ENCODE results near the gene ADGRV1.
"Not testable (repeated sequence)": the region's sequence is repeated elsewhere in the genome, so short reads cannot be mapped to it uniquely, and the experiment has no call there.

Gene ADGRV1

DNA sequence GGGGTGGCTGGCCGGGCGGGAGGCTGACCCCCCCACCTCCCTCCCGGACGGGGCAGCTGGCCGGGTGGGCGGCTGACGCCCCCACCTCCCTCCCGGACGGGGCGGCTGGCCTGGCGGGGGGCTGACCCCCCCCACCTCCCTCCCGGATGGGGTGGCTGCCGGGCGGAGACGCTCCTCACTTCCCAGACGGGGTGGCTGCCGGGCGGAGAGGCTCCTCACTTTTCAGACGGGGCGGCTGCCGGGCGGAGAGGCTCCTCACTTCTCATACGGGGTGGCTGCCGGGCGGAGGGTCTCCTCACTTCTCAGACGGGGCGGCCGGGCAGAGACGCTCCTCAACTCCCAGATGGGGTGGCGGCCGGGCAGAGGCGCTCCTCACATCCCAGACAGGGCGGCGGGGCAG, 37.2 kb downstream of the ADGRV1 start:
- DNase-seq = not testable (repeated sequence)

DNA sequence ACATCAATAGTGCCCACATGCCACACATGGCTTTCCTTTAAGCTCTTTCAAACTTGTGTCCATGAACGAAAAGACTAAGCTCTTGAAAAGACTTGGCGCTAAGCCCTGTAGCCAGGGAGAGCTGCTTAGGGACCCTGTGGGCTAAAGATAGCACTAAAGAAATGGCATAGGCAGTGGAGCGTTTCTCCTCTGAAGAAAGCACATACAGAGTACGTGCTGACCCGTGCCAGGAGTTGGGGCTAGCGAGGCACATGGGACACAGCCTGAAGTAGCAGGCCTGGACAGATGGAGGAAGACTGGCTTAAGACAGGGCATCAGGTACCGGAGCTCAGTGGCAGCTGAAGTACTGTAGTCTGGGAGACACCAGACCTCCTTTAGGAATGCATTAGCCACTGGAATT, 39.7 kb downstream of the ADGRV1 start:
- DNase-seq = no peak

DNA sequence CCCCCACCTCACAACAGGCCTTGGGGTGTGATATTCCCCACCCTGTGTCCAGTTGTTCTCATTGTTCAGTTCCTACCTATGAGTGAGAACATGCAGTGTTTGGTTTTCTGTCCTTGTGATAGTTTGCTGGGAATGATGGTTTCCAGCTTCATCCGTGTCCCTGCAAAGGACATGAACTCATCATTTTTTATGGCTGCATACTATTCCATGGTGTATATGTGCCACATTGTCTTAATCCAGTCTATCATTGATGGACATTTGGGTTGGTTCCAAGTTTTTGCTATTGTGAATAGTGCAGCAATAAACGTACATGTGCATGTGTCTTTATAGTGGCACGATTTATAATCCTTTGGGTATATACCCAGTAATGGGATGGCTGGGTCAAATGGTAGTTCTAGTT, 41.7 kb downstream of the ADGRV1 start:
- DNase-seq = not testable (repeated sequence)

DNA sequence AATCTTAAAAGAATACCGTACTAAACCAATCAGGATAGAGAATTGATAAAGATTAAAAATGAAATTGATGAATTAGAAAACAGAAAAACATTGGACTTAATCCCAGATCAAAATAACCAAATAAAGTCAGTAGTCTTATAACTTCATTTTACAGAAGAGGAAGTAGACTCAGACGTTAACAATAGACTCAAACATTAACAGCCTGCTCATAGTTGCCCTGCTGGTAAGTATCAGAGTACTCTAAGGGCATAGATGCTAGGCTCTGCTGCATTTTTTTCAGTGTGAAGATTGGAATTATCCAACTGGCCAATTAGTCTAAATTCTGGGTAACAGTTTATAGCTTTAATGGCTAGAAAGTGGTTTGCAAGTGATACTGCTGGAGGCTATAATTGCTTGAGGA, 42.9 kb downstream of the ADGRV1 start:
- no peak for DNase-seq

DNA sequence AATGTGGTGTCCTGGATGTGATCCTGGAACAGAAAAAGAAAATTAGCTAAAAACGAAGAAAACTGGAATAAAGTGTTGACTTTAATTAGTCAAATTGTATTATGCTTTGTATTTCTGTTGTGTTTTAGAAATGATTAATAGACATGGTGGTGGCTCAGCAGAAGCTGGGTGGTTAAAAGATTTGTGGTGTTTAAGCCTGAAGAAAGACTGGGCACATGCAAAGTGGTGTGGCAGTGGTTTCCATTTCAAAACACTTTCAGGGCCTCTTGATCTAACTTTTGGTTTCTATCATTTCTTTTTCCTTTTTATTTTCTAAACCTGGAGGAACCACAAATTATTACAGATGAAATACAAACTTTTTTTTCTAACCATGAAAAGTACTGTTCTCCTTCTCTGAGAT, 44.1 kb downstream of the ADGRV1 start:
- DNase-seq = no peak

DNA sequence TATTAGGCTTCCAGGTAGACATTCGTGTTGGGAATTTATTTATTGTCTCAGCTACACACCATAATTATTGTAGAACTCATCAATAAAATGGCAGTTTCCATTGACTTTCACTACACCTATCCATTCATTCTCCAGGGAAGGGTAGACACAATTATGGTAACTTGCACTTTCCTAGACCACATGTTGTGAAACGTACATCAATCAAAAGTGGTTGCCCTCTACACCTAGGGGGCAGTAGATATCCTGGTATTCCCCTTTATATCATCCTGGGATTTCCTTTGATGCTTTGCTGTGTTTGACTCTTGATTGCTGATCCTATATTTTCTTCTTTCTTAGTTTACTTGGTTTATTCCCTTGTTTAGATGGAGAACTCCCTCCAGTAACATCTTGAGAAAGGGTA, 47.9 kb downstream of the ADGRV1 start:
- DNase-seq = no peak

DNA sequence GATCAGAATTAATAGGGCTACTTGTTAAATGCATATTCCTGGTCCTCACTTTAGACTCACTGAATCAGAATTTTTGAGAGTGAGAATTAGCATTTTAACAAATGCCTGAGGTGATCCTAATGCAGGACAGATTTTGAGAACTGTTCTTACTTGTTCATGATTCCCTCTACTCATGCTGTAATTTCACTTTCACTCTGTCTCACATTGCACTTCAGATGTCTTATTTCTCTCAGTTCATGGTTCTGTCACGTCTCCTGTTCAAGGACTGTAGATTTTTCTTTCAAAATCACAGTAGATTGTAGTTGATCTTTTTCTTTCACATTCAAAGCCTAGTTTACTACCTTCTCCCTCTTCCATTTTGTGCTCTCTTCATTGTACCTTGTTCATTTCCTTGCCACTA, 54.3 kb downstream of the ADGRV1 start:
- DNase-seq = no peak

DNA sequence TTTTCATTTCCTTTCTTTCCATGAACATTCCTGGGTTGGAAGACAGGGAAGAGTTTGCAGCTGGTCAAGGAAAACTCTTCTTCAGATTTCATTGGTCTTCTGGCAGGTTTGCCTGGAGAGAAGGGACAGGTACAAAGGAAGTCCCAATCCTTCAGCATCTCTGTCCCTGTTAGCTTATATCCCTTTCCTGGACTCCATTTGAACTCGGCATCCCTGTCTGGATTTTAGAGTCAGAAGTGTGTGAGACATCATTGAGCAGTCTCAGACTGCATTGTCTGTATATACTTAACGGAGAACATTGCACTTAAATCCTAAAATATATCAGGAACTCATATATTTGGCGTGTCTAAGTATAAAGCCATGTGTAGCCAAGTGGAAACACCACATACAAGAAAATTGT, 54.9 kb downstream of the ADGRV1 start:
- no peak for DNase-seq

DNA sequence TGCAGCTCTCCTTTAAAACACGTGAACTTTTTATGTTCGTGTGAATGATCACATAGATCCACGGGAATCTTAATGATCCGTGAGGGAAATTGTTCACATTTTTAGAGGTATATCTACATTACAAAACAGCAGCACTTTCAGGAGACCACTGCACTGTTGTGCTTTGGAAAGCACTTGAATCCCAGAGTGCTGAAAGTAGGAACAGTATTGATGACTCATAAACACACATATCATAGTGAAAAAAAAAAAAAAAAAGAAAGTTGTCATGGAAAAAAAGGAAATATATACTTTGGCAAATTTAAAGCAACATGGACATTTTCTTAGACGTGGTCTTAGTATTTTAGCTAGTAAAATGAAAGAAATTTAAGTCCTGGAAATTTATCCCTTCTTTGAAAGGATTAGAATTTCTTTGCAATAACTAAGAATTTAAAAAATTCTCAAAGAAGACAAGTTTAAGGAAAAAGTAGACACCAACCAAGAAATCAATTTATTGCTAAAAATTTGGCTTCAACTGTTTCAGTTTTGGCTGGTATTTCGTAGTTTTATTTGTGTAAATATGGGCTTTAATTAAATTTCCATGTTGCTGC, 55.4 kb downstream of the ADGRV1 start:
- DNase-seq = no peak

DNA sequence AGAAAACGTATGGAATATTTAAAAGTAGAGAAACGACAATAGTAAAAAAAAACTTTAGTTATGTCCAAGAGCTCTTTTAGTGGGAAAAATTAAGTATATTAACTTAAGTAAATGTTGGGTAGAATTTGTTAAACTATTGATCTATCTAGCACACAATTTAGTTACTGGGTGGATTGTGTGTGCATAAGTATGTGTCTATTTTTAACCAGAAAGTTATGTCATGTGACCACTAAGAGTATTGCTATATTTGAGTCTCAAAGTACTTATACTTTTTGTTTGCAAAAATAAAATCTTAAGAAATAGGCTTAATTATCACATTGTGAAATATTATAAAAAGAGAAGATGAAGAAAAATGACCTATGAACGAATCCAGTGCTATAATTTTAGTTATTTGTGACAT, 56.8 kb downstream of the ADGRV1 start:
- no peak for DNase-seq

DNA sequence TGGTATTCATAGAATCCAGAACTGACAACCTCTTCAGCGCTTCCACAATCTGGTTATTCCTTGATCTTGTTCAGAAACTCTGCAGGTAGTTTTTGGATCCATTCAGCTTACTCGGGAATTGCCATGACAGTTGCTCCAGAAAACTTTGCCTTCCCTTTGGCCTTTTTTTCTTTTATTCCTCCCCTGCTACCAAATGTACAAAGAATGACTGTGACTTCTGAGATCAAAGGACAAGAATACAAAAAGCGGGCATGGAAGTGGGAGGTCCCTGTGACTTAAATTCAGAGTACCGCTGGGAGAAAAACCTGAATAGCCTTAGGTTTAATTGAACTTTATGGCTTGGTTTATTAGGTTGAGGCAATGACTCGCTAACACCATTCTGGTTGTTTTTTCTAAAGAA, 59.5 kb downstream of the ADGRV1 start:
- DNase-seq = no peak

DNA sequence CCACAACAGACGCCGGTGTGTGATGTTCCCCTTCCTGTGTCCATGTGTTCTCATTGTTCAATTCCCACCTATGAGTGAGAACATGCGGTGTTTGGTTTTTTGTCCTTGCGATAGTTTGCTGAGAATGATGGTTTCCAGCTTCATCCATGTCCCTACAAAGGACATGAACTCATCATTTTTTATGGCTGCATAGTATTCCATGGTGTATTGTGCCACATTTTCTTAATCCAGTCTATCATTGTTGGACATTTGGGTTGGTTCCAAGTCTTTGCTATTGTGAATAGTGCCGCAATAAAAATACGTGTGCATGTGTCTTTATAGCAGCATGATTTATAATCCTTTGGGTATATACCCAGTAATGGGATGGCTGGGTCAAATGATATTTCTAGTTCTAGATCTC, 61.2 kb downstream of the ADGRV1 start:
- DNase-seq = not testable (repeated sequence)

DNA sequence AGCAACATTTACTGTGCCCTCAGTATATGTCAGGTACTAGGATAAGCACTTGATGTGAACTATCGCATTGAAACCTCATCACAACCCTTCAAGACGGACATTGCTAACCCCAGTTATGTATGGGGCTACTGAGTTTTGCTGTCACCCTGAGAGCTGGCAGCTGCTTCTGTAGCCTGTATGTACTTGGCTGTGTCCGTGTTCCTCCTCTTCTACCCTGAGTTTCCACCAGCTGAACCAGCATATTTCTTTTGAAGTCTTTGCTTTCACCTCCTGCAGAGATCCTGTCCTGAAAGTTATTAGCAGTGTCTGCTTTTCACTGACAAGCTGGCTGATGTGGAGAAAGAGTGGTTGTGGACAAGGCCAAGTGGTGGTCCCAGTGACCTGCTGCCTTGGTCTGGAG, 63.3 kb downstream of the ADGRV1 start:
- DNase-seq = no peak

DNA sequence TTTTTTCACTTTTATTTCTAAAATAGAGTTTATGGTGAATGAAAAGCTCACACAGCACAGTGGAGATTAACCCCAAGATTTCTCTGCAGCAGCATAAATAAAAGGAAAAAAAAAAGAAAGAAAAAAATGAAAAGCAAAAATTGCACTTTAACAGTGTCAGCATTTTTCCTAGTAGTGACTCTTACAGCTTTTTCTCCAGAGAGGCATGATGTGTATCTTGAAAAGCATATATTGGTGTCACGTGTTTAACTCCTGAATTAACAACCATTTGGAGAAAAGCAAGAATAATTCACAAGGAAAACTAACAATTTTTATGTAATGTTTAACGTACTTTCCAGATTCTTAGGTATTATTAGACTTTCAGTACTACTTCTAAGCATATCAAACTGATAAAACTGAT, 67.9 kb downstream of the ADGRV1 start:
- no peak for DNase-seq

DNA sequence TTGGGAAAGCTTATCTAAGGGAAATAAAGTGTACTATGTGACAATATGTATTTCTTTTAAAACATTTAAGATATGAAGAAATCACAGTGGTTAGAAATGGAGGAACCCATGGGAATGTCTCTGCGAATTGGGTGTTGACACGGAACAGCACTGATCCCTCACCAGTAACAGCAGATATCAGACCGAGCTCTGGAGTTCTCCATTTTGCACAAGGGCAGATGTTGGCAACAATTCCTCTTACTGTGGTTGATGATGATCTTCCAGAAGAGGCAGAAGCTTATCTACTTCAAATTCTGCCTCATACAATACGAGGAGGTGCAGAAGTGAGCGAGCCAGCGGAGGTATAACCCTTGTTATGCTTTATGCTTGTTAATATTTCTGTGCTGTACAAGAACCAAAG, 69.9 kb downstream of the ADGRV1 start:
- no peak for DNase-seq

DNA sequence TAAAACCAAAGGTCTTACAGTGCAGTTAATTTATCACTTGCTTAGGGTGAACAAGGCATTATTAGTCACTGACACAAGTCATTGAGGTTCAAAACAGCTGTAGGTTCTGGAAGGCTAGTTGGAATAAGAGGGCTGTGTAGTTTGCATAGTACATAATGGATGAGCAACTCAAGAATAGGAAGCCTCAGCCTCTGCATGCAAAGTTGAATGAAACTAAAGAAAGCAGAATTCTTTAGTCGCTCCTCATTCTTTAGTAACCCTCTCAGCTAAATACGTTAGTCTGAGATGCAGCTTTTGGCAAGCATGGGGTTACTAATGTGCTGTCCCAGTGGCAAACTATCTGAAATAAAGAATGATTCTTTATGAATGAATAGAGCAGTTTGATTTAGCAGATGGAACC, 74.2 kb downstream of the ADGRV1 start:
- no peak for DNase-seq

DNA sequence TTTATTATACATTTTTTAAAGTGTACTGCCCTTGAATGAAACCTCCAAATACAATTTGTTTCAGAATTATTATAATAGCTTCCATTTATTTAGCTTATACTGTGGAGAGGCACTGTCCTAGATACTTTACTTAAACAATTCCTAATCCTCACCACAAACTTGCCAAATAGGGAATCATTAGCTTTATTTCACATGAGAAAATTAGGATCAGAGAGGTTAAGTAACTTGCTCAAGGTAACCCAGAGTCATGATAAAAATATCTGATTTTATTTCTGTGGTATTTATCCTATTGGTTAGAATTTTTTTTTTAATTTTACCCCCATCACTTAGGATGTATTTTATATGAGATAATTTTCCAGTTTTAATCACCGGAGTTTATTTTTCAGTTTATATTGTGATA, 78.4 kb downstream of the ADGRV1 start:
- no peak for DNase-seq

DNA sequence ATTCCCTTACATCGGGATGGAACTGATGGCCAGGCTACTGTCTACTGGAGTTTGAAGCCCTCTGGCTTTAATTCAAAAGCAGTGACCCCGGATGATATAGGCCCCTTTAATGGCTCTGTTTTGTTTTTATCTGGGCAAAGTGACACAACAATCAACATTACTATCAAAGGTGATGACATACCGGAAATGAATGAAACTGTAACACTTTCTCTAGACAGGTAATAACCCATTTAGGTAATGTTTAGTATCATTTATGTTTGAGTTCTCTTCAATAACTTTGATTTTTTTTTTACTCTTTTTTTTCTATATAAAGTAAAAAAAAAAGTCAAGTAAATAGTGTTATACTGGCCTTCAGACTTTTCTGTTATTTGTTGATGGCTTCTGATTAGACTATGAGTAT, 79.1 kb downstream of the ADGRV1 start:
- no peak for DNase-seq

DNA sequence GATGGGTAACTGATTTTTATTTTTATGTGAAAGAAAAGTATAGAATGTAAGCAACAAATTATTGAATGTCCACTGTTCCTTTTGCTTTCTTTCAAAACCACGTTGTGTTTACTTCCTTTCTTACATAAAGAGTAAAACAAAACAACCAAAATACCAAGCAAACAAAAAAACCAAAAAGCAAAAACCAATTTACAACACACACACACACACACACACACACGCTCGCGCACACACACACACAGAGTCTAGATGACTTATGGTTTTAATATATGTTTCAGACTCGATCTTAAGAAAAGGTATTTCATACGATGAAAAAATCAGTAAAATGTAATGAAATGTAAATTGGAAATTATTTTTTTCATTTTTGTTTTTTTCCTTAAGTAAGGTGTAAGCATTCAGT, 80.3 kb downstream of the ADGRV1 start:
- DNase-seq = no peak

DNA sequence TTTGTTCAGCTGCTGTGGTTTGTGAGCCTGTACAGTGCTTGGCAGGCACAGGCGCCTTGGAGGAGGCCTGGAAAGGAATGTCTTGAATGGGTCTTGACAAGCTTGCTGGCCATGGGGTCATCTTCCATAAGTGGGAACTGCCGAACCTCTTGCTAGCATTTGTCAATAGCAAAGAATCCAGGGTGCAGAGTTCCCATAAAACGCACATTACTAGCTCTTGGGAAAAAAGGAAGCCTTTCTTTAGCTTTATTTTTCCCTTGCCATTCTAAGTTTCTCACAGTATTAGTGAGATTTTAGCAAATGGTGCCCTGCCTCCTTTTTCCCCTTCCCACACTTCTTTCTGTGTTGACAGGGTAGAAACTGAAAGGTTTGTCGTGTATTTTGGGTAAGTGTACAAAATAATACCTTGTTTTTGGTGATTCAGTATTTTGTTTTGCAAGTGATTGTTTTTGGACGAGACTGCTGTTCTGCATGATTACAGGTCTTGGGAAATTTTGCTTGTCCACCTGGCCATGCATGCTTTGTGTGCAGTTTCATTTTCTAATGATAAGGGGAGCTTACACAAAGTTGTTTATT, 82.0 kb downstream of the ADGRV1 start:
- no peak for DNase-seq

DNA sequence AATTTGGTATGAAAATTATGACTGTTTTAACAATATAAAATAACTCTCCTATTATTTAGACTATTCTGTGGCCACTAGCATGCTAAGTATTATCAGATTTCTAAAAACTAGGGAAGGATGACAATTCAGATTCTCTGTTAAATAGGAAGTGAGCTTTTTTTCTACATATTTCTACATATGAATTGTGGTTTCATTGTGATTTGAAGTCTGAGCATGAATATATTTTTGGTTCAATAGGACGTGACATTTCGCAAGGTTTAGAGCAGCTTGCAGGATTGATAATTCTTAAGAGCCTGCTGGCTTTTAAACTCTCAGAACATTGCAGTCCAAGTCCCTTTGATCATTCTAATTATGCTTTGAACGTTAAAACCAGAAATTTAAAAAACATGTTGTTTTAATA, 82.9 kb downstream of the ADGRV1 start:
- DNase-seq = no peak

DNA sequence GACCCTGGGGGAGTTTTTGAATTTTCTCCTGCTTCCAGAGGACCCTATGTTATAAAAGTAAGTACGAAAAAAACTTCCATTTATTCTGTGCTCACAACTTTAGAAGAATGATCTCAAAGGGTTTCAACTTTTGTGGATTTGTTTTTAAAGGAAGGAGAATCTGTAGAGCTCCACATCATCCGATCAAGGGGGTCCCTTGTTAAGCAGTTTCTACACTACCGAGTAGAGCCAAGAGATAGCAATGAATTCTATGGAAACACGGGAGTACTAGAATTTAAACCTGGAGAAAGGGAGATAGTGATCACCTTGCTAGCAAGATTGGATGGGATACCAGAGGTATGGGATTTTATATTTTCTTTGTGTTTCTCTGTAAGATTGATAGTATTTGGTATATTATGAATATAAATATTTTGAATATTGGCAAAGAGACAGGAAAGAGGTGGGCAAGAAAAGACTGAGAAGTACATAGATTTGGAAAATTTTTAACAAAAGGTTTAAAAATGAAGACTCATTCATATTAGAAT, 84.2 kb downstream of the ADGRV1 start:
- DNase-seq = no peak

DNA sequence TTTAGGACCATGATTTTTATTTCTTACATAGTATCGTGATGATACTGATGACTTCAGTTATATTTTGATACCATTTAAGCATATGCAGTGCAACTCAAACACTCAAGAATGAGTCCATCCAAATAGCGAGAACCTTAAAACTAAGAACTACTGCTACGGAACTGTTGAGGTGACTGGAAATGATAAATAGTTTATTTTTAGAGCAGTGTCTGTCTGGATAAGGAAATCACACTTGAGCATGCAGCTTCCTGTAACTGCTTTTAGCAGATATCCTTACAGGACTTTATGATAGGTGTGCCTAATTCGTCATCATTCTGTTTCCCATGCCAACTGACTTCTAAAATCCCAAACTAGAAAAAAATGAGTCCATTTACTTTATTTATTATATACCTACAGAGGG, 85.5 kb downstream of the ADGRV1 start:
- no peak for DNase-seq

DNA sequence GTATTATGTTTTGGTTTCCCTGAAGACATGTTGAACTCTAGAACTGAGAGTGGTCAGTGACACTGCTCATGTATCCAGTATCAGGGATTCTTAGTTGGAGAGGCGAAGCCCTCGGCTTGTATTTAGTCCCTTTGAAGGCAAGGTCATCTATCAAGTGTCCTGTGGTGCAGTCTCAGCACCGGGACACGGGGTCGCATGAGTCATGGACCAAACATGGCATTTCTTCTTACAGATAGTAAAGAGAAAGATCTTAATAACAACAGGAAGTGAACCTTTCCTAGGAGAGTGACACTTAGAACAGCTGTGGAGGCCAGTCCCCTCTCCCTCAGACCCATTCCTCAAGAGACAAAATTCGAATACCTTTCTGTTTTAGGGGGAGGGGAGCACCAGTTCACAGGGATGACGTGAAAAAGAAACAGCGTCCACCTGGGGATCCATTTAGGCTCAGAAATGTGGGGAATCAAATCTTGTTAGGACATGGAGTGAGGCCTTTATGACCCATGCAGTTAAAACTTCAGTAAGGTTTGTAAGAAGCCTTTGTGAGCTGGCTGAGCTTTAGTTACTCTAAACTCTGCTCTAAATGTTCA, 86.5 kb downstream of the ADGRV1 start:
- no peak for DNase-seq

DNA sequence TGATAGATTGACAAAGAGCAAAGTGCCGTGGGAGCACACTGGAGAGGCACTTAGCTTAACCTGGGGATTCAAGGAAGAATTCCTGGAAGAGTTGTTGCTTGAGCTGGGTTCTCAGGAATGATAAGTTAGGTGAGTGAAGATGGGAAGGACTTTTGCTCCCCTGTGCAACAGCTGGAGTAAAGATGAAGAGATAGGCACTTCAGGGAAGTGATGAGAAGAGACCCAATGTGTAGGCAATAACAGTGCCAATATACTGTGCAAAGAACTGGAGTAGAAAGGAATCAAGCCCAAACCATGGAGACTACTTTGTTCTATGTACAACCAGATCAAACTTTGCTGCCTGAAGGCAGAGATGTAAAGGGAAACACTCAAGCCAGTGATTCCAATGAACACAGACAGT, 92.2 kb downstream of the ADGRV1 start:
- DNase-seq = no peak
